HG02642 (cell line): ENCODE data around the gene UVRAG.

ENCODE experiments used
- ATAC-seq: cut with Tn5 transposase; IDR thresholded peaks from one replicate; pipeline ENCODE4 v1.9.1; 2021; ENCODE audit warnings: mild to moderate bottlenecking; ENCODE audit not compliant: unreplicated experiment, poor library complexity

Gene UVRAG

DNA sequence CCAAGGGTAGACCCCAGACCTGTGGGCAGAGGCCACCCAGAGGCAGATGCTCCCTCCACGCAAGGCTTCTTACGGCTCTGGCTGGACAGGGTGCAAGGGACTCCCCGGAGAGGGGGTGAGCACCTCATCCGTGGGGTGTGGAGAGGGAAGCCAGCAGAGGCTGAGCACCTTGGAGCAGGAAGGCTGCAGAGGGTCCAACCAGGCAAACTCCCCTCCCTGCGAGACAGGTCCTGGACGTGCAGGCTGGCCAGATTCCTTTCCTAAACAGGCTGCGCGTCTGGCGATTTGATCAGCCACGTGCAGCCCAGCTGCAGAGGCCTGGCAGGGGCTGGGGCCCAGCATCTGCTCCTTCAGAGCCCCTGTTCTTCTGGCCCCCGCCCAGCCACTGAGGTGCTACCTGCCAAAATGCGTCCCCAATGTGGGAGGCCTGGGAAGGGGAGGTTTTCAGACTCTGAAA lies 342.0 kb downstream of the UVRAG start:
- ATAC-seq = no peak

DNA sequence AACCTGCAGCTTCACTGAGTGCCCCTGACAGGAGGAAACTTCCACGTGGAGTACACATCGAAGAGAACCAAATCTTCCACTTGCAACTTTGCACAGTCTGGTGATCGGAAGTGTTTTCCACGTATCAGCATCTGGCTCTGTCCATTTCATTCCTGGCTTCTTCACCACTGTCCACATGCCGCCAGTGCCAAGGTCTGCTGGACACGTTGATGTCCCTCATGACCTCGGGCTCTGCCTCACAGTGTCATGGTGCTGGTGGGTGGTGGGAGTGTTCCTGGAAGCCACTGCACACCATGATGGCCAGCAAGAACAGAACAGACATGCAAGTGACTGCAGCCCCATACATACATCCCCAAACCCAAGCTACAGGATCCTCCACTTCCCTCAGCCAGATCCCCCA lies 342.9 kb downstream of the UVRAG start:
- no peak for ATAC-seq

DNA sequence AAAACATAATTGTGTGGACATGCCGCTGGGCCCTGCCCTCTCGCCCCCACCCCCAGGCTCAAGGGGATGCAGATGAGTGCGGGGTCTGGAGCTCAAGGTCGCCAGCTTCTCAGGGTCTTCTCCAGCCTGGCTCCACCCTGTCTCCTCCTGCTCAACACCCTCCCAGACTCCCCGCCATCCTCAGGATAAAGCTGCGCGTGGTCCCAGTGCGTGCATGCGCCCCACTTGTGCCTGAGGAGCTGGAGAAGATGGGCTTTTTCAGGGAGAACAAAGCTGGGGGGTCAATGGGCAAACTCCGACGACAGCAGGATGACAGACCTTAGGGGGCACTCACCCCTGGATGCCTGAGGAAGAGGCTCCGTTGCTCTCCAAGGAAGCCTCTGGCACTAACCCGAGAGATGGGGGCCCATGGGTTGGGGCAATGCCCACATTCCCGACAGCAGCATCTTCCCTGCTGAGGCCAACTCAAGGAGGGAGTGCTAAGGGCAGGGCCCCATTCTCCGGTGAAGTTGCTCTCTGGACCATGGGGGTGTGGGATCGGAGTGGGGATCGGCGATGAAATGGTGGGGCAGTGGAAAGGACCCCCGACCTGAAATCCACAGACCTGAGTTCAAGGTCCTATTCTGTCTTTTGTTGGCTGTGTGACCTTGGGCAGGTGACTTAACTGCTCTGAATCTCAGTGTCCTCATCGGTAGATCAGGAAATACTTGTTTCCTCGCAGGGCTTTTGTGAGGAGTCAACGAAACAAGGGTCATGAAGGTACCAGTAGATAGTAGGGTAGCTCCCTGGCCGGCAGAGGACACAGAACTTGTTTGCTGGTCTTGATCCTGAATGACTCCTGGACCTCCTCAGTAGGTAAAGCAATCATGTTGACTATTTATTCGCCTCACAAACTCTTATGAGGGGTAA lies 343.6 kb downstream of the UVRAG start:
- no peak for ATAC-seq

DNA sequence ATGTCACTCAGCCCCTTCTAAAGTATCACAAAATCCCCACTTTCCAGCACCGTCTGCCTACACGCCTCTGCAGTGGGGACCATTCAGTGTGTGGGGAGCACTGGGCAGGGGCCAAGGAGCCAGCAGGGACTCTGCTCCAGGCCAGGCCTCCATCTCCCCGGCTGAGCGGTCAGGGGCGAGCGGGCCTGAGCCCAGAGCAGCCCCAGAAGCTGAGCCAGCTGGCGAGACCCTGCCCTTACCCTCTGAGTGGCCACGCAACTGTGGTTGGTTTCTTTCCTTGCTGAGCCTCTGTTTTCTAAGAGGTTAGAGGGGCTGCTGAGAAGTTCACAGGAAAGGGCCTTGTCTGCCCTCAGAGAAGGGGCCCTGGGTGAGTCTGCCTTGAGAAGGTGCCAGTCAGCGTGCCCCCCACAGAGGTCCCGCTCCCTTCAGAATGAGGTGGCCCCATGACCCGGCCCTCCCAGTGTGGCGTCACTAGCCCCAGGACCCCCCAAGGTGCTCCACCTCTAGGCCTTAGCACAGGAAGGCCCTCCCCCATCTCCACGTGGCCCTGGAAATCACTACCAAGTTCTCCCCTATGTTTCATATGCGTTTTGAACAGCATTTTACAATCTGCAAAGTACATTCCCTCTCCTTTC lies 344.4 kb downstream of the UVRAG start:
- no peak for ATAC-seq

DNA sequence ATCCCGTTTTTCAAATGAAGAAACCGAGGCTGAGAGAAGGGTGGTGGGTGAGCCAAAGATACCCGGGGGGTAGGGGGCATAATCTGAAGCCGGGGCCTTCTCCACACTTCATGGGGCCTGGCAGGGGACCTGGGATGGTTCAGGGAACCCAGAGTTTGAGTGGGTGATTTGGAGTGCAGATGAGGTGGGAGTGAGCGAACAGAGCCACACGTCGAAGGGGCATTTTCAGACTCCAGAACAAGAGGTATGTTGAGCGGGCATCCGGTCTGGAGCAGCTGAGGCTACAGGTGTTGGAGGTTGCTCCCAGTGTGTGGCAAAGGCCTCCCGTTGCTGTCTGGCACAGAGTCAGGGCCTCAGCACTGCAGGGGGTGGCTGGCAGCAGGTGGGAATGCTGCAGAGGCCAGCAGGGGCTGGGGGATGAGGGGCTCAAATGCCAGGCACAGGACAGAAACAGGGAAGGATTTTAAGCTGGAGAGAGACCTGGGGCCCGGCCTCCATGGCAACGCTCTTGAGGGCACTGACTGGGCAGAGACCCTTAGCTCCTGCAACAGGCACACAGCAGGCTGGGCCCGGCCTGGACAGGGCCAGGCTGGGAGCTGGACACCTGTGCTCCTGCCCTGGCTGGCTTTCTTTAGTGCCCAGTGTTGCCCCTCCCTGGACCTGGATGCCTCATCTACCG lies 345.1 kb downstream of the UVRAG start:
- ATAC-seq = no peak

DNA sequence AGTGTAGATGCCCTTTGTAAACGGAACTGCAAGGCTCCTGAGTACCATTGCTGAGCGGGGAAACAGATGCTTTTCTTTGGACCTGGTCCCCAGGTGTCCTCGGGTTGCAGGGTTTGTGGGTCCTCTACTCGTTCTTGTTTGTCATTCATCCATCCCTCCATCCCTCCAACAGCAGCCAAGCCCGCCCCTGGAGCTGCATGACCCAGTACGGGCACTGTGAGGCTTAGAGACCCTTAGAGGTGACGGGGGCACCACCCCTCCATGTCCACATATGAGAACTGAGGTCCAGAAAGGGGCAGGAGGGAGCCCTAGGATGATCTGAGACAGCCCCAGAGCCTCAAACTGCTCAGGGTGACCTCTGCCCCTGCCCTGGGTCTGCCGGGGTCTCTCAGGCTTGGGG lies 345.8 kb downstream of the UVRAG start:
- no peak for ATAC-seq

DNA sequence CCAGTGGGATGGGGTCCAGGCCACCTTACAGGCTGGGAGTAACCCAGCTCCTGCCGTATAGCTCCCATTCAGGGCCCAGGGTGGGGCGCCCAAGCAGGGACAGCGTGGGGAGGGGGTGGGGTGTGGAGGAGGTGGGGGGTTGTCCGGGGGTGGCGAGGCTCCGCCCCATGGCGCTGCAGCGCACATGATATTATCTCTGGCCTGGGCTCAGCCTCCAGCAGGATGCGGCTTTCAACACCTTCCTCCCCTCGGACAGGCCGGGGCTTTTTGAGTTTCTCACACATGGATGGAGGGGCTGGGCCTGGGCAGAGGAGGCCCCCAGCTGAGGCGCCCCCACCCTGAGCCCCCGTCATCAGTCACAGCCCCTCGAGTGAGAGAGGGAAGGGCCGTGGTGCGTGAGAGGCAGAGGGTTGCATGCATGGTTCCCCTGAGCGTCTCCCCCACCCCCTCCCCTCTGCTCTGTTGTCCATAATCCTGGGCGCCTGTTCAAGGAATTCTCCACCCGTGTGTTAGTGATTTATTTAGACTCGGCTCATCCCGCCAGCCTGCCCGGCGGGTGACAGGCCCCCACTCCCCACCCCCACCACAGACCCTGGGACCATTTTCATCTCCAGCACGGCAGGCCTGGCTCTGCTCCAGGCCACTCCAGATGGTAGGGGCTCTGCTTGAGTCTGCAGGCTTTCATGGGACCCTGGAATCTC lies 346.4 kb downstream of the UVRAG start:
- ATAC-seq = no peak

DNA sequence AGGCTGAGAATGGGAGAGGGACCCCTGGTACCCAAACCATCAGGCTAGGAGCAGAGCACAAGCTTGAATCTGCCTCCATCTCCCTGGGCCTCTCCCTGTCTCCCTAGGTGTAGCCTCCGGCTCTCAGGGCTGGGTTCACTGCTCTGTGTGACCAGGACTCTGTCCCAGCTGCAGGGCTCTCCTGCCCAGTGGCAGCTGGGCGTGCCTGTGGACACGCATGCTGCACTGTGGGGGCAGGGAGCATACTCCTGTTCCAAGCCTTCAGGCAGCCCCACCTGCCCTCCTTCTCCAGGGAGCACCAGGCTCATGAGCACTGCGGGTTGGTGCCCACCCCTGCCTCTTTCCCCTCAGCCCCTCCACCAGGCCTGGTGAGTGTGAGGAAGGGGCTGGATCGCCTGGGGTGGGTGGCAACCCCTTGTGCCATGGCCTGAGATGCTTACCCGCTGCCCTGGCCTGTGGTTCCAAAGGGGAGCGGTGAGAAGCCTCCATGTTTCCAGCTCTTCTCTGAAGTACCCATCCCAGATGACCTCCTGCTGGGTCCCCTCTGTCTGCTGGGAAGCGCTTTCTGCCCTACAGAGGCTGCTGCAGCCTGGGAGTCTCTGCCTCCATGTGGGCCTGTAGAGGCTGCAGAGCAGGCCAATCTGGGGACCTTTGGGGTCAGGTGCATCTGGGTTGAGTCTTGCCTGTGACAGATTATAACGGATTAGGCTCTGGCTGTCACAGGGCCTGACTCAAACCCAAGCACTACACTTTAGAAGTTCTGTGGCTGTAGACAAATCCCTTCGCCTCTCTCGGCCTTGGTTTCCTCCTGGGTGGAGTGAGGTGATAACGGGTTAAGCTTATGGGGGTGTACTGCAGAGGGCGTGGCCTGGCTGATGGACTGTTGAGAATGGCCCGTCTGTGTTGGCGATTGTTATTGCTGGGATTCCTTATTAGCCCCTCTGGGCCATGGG lies 347.6 kb downstream of the UVRAG start:
- no peak for ATAC-seq

DNA sequence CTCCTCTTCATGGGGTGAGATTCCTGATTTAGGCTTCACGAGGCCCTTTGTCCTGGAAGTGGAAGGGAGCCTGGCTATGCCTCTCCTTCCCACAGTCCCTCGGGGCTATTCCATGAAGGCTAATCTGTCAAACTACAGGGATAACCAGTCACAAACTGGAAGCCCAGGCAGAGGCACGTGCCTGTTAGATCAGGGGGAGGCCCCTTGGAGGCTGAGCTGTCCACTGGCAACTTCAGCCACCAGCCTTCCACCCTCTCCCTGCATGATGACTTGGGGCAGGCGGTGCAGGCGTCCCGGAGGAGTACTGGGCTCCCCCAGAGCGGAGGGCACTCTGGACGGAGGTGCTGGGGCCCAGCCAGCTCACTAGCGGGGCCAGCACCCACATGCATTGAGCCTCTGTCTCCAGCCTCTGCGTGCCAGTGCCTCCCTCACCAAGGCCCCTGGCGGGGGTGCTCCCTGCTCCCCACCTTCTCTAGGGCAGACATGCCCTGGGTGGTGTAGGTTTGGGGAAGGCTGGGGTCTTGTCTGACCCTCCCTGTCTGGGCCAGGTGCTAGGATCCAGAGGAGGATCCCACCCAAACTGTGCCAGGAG lies 348.4 kb downstream of the UVRAG start:
- ATAC-seq = no peak

DNA sequence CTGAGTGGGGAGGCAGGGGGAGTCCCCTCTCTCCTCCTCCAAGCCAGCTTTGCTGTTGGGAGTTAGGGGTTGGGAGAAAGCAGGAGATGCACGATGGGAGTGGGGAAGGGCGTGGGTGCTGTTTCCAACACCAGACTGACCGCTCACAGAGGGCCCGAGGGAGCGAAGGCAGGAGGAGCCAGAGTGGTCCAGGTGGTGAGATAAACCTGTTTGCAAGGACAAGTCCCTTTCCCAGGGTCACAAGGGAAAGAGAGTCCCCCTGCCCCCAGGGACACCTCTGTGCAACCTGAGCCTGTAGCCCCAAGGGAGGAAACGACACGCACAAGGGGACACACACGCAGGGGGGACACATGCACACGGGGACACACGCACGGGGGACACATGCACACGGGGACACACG lies 349.1 kb downstream of the UVRAG start:
- no peak for ATAC-seq

DNA sequence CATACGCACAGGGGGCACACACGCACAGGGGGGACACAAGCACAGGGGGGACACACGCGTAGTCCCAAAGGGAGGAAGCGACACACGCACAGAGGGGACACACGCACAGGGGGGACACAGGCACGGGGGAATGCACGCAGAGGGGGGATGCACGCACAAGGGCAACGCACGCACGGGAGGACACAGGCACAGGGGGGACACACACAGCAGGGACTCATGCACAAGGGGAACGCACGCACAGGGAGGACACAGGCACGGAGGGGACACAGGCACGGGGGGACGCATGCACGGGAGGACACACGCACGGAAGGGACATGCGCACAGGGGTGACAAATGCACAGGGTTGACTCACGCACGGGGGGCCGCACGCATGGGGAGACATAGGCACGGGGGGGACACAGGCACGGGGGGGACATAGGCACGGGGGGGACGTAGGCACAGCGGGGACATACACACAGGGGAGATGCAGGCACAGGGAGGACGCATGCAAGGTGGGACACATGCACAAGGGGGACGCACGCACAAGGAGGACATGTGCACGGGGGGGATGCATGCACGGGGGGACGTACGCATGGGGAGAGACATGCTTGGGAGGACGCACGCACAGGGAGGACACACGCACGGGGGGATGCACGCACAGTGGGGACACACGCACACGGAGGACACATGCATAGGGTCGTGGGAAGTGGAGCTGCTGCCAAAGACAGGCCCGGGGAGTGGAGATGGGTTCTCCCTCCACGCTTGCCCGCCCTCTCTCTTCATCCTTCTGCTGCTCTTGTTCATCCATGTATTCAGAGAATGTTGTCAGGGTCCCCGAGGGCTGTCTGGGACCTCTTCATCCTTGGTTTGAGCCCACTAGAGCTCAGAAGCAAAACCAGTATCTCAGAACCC lies 350.1 kb downstream of the UVRAG start:
- no peak for ATAC-seq

DNA sequence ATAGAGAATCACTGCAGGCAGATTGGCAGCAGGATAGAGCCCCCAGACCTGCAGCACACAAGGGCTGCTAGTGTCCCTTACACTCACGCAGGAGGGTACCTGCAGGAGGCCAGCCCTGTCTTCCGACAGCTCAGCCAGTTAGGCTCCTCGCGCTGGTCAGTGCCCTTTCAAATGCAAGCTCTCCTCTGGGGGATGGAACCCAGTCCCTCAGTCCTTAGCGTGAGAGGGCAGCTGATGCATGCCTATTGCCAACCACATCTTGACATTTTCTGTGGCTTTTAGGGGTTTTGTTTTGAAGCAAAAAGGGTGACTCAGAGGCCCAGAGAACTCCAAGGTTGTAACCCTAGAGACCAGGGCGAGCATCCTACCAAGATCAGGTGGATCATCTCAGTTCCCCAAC lies 351.3 kb downstream of the UVRAG start:
- peak; percentile 40 for ATAC-seq

DNA sequence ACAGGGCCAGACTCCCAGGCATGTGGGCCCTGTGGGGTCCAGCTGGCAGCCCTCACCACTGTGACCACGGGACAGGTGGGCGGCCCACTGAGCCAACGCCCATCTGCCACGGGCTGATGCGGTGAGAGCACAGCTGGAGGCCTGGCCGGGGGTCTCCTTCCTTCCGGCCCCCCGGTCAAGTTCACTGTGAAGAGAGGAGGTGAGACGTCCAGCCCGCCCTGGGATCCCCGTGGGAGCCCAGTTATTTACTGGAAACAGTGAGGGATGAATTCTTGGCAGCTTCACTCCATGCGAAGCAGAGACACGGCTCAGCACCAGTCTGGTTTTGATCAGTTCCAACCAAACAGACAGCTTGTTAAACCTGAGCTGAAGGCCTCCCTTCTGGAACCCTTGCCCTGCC lies 352.6 kb downstream of the UVRAG start:
- no peak for ATAC-seq

DNA sequence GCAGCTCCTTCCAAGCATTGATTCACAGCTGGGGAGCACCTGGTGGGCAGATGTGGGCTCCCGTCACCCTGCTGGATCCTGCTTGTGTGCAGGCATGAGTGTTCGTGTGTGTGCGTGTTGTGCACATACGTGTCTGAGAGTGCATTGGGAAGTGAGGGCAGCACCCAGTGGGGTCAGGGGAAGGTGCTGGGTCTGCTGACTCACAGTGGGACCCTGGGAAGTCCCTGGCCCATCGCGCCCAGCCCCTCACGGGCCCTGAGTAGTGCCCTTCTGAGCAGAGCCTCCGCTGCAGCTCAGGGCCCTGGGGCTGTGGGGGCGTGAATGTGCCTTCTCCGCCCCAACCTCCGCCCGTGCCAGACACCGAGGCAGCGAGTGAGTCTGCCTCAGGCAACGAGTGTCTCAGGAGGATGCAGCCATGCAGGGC lies 354.5 kb downstream of the UVRAG start:
- ATAC-seq = peak; percentile 48

DNA sequence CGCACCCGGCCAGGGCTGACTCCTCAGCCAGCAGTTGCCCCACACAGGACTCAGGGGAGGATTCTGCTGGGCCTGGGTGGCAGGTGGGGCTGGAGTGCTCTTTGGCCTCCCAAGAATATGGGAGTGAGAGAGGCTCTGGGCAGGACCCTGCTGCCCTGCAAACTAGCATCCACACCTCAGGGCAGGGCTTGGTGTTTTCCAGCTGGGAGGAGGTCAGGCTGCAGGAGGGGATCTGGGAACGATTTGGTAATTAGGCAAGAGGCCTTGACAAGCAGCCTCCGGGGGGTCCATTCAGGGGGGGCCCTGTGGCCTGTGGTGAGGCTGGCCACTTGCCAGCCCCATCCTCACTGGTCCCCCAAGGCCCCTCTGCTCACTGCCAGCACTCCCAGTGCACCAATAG lies 355.5 kb downstream of the UVRAG start:
- no peak for ATAC-seq

DNA sequence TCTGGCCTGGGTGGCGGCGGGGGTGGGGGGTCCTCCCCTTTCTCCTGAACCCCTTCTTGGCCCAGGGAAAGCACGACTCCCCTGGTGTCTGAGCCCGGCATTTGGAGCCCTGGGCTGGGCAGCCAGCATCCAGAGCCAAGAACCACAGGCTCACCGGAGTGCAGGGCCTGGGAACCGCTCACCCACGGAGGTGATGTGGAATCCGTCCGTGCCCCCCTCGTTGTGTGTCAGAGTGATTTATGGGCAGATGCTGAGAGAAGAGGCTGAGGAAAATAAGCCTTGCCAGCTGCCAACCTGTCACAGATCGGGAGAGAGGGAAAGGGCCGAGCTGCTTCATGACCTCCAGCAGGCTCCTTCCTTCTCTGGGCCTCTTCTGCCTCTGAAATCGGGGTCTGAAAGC lies 357.6 kb downstream of the UVRAG start:
- ATAC-seq = no peak

DNA sequence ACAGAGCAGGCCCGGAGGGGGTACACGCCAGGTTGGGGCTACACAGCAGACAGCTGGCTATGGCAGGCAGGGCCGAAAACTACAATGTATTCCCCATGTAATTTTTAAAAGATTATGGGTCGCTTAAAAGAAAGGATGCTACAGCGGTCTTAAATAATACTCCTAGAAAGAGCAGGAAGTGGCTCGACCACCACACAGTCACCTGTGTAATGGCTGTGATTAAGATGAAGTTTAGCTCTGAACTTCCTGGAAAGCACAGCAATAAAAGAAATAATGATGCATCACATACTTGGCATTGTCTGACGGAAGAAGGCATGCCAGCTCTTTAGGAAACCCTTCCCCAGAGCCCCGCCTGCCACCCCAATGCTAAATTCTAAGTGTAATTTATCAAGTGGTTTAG lies 358.7 kb downstream of the UVRAG start:
- ATAC-seq = no peak

DNA sequence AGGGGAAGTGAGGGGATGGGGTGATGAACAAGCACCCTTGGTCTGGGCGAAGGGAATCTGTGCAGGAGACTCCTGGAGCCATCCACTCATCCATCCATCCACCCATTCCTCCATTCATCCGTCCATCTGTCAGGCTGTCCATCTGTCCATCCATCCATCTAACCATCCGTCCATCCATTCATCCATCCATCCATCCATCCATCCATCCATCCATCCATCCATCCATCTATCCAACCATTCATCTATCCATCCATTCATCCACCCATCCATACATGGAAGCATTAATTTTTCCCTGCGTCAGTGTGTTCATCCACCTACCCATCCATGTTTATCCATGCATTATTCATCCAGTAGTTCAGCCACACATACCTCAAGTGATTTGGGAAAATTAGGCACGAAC lies 359.3 kb downstream of the UVRAG start:
- no peak for ATAC-seq
